B cell (primary cell): ENCODE measurements around the gene RALGAPA2. TPM values are rescaled to one million over a fixed set of nuclear protein-coding genes. Genes with fewer than 3 reads are reported as not detected.
A peak's percentile ranks its signal among the peaks of the same experiment; 100 is the strongest.

ENCODE experiments used
- ATAC-seq: fragments of 200-7000 bp; cut with Tn5 transposase; one replicate; pipeline ENCODE4 v1.10.0; 2021; ENCODE audit warnings: low read depth, mild to moderate bottlenecking, moderate number of reproducible peaks, moderate library complexity
- CTCF ChIA-PET: fragments of 350-600 bp; sonication (Branson Sonifier 250); formaldehyde crosslinking; loops from one replicate; lab custom pipeline; 2021; ENCODE audit warnings: antibody characterized with exemption, inconsistent platforms; lab: Charles Lee
- POLR2A ChIA-PET: fragments of 350-600 bp; sonication (Branson Sonifier 250); formaldehyde crosslinking; loops from one replicate; lab custom pipeline; 2021; ENCODE audit warnings: antibody characterized with exemption; lab: Charles Lee
- DNase-seq: peaks from one replicate; pipeline ENCODE4 v3.0.0; 2013
- H2AFZ ChIP-seq: 2 replicates; pipeline ENCODE4 v1.6.1; 2012; ENCODE audit warnings: mild to moderate bottlenecking, low read depth, low read length; ENCODE audit not compliant: insufficient read depth, poor library complexity, severe bottlenecking
- H3K27ac ChIP-seq, 2 donors: 1 replicate in 1 of 2; 2 replicates in 1 of 2; pipeline ENCODE4 v1.5.1; 2012 to 2013; ENCODE audit warnings: low read length in 2 of 2, mild to moderate bottlenecking in 2 of 2, moderate library complexity in 1 of 2
- H3K27me3 ChIP-seq, 4 experiments: fragments of 200-600 bp in 1 of 4; sonication (generic) in 1 of 4; replicated peaks in 1 of 4; 1 replicate in 2 of 4; 2 replicates in 2 of 4; pipeline versions ENCODE4 v1.6.1 to v1.7.0; 2013 to 2016; ENCODE audit warnings: low read length in 3 of 4, mild to moderate bottlenecking in 2 of 4, mixed read lengths in 1 of 4, moderate library complexity in 1 of 4; ENCODE audit not compliant: insufficient read depth in 4 of 4, control insufficient read depth in 3 of 4; ENCODE audit errors: control extremely low read depth in 1 of 4
- H3K36me3 ChIP-seq, 2 experiments: replicated peaks in 1 of 2; 1 replicate in 1 of 2; 2 replicates in 1 of 2; pipeline versions ENCODE4 v1.6.1 to v1.7.1; 2013; ENCODE audit warnings: low read length in 1 of 2; ENCODE audit not compliant: insufficient read depth in 2 of 2, control insufficient read depth in 1 of 2; ENCODE audit errors: control extremely low read depth in 1 of 2, extremely low read depth in 1 of 2
- H3K4me1 ChIP-seq, 2 donors: fragments of 200-600 bp in 1 of 2; sonication (generic) in 1 of 2; 1 replicate in 1 of 2; 2 replicates in 1 of 2; pipeline versions ENCODE4 v1.5.1 to v1.6.1; 2013 to 2017; ENCODE audit warnings: low read length in 2 of 2; ENCODE audit not compliant: control insufficient read depth in 2 of 2, insufficient read depth in 2 of 2
- H3K4me2 ChIP-seq: replicated peaks from 2 replicates; pipeline ENCODE3; 2012; ENCODE audit warnings: mild to moderate bottlenecking, low read depth, low read length; ENCODE audit not compliant: poor library complexity, severe bottlenecking
- H3K4me3 ChIP-seq, 5 experiments: fragments of 200-600 bp in 1 of 5; sonication (generic) in 1 of 5; 1 replicate in 3 of 5; 2 replicates in 2 of 5; pipeline versions ENCODE4 v1.5.1 to v1.7.0; 2011 to 2016; ENCODE audit warnings: low read length in 4 of 5, mild to moderate bottlenecking in 4 of 5, low read depth in 2 of 5, control low read depth in 1 of 5, moderate library complexity in 1 of 5; ENCODE audit not compliant: insufficient read depth in 1 of 5; ENCODE audit errors: control extremely low read depth in 1 of 5, extremely low read depth in 1 of 5
- H3K79me2 ChIP-seq: fragments of 200-600 bp; sonication (generic); one replicate; pipeline ENCODE4 v1.6.0; 2016; ENCODE audit warnings: low read length; ENCODE audit not compliant: control insufficient read depth, insufficient read depth
- H3K9ac ChIP-seq: fragments of 200-600 bp; sonication (generic); 2 replicates; pipeline ENCODE4 v1.6.1; 2017; ENCODE audit warnings: mild to moderate bottlenecking, low read length, moderate library complexity
- H3K9me3 ChIP-seq, 3 donors: one replicate each; pipeline versions ENCODE4 v1.6.1 to v1.7.1; 2013; ENCODE audit warnings: low read length in 2 of 3; ENCODE audit not compliant: control insufficient read depth in 2 of 3, insufficient read depth in 1 of 3; ENCODE audit errors: control extremely low read depth in 1 of 3
- H4K20me1 ChIP-seq: 2 replicates; pipeline ENCODE4 v1.6.0; 2012; ENCODE audit warnings: mild to moderate bottlenecking, low read length; ENCODE audit not compliant: insufficient read depth, control insufficient read depth, poor library complexity, severe bottlenecking
- H3K27ac Mint-ChIP-seq: one replicate; pipeline ENCODE4 v1.8.0; 2021; ENCODE audit warnings: mixed read lengths
- H3K27me3 Mint-ChIP-seq: one replicate; pipeline ENCODE4 v1.8.0; 2021; ENCODE audit warnings: mixed read lengths
- H3K4me1 Mint-ChIP-seq: one replicate; pipeline ENCODE4 v1.8.0; 2021; ENCODE audit warnings: mixed read lengths
- H3K4me3 Mint-ChIP-seq: one replicate; pipeline ENCODE4 v1.8.0; 2021; ENCODE audit warnings: mixed read lengths
- H3K9me3 Mint-ChIP-seq: one replicate; pipeline ENCODE4 v1.8.0; 2022; ENCODE audit warnings: mixed read lengths; ENCODE audit not compliant: insufficient read depth
- CTCF ChIP-seq: fragments of 200-600 bp; IDR thresholded peaks from one replicate; pipeline ENCODE4 v1.8.0; 2022; ENCODE audit warnings: antibody characterized with exemption, mild to moderate bottlenecking
- EZH2 ChIP-seq: IDR thresholded peaks from 2 replicates; pipeline ENCODE4 v1.6.1; 2012; ENCODE audit warnings: borderline replicate concordance, low read depth, mild to moderate bottlenecking, moderate library complexity, low read length; ENCODE audit not compliant: insufficient read depth, poor library complexity, severe bottlenecking
- WGBS: methylation state at CpG from one replicate; pipeline ENCODE4 v1.1.5; 2013; ENCODE audit warnings: missing lambda C conversion rate; ENCODE audit not compliant: insufficient coverage; 5-methylcytosine and 5-hydroxymethylcytosine counted together
- intact Hi-C: fragments of 100-400 bp; cut with micrococcal nuclease; formaldehyde crosslinking; loops from one replicate; pipeline ENCODE4 v1.10.0; 2022
- polyA plus RNA-seq: library from polyadenylated mRNA; depleted of rRNA; stranded (reverse); fragments of >200 nt; gene quantifications from 2 replicates; pipeline ENCODE4 v1.2.3, GENCODE V29; 2012
- total RNA-seq, 2 donors: library from RNA; stranded (reverse); fragments of 120-200 nt in 1 of 2; gene quantifications; 1 replicate in 1 of 2; 2 replicates in 1 of 2; pipeline versions ENCODE4 v1.2.3 to v1.2.4, GENCODE V29; 2013 to 2022

The RALGAPA2 gene
- total and polyA plus RNA-seq, 2 donors (not counting 1 experiment from before 2014, with no cell fraction given): 6.4 to 33.1 TPM

- no peak overlapping the region for H3K4me3 ChIP-seq
- H3K9ac ChIP-seq: no peak overlapping the region
- H3K4me1 ChIP-seq: peaks cover 15 to 16% of the 10 kb centered on the region in 2 donors
- H3K9me3 ChIP-seq: no peaks in the 10 kb centered on the region
- intact Hi-C loops: no loop called here
- DNase-seq (no peak), ATAC-seq (no peak)
- H3K79me2 ChIP-seq: no peaks in the 10 kb centered on the region
- no peaks in the 10 kb centered on the region for H4K20me1 ChIP-seq
- H3K27me3 Mint-ChIP-seq: no peaks in the 10 kb centered on the region
- H3K4me3 Mint-ChIP-seq: no peak overlapping the region
- peaks cover 25% of the 10 kb centered on the region for H3K4me1 Mint-ChIP-seq
- no peak overlapping the region for H3K27ac ChIP-seq
- H3K4me2 ChIP-seq: peak overlapping the region; percentile 2
- no peak overlapping the region for H3K27ac Mint-ChIP-seq
- H3K9me3 Mint-ChIP-seq: no peaks in the 10 kb centered on the region
- H2AFZ ChIP-seq: no peak overlapping the region
- TF ChIP-seq EZH2 (no peak), CTCF (no peak)
- ChIA-PET CTCF (interaction anchor here (0.9 kb wide), 1 partner anchor 12 kb away, joined by 3 read pairs; no protein-coding TSS in a partner anchor), POLR2A (no interaction called here)
- WGBS: 56% methylated on average over 4 of the region's 4 CpGs
- no peaks in the 10 kb centered on the region for H3K36me3 ChIP-seq
- H3K27me3 ChIP-seq: no peaks in the 10 kb centered on the region
Measured at GRCh38 chr20:20443504-20443903, 268.9 kb downstream of the RALGAPA2 start.

GRCh38 chr20:20442466-20442865 is 270.0 kb downstream of the RALGAPA2 start:
- no peak overlapping the region for H3K27ac Mint-ChIP-seq
- 83% methylated on average over 1 of the region's 2 CpGs for WGBS
- intact Hi-C loops: no loop called here

More at GRCh38 chr20:20442466-20442865, 270.0 kb downstream of the RALGAPA2 start:
- Mint-ChIP-seq H3K9me3 (no peaks in the 10 kb centered on the region), H3K27me3 (no peaks in the 10 kb centered on the region), H3K4me3 (no peak overlapping the region), H3K4me1 (peaks cover 25% of the 10 kb centered on the region)
- Histone ChIP-seq H2AFZ (no peak overlapping the region), H3K27ac (no peak overlapping the region), H3K4me1 (peaks cover 15 to 16% of the 10 kb centered on the region in 2 donors), H3K4me3 (no peak overlapping the region), H3K36me3 (no peaks in the 10 kb centered on the region), H3K4me2 (no peak overlapping the region), H3K9ac (no peak overlapping the region), H3K9me3 (no peaks in the 10 kb centered on the region), H3K79me2 (no peaks in the 10 kb centered on the region), H4K20me1 (no peaks in the 10 kb centered on the region), H3K27me3 (no peaks in the 10 kb centered on the region)
- ATAC-seq: no peak
- no peak for DNase-seq
- CTCF ChIA-PET: no interaction called here
- TF ChIP-seq CTCF (no peak), EZH2 (no peak)
- POLR2A ChIA-PET: no interaction called here
